Right lung (tissue), 5 donors: Measurements from ENCODE around the gene PPIG. TPM values are rescaled to one million over a fixed set of nuclear protein-coding genes. Genes with fewer than 3 reads are reported as not detected.
"Not testable (repeated sequence)": the region's sequence is repeated elsewhere in the genome, so short reads cannot be mapped to it uniquely, and the experiment has no call there.

Experiments used
- DNase-seq, 2 donors: peaks; one replicate each; pipeline ENCODE4 v3.0.0-alpha.2; 2013
- polyA plus RNA-seq, 5 donors: library from polyadenylated mRNA; unstranded; fragments of 120-200 nt; gene quantifications; one replicate each; pipeline versions ENCODE4 v1.2.1 to v1.2.3, GENCODE V29; 2013; ENCODE audit warnings: inconsistent platforms in 1 of 5, low replicate concordance in 1 of 5; ENCODE audit not compliant: insufficient read length in 5 of 5, insufficient read depth in 1 of 5

PPIG gene
- polyA plus RNA-seq, 5 donors, result 63.2 to 111 (median 94.8) TPM

DNA sequence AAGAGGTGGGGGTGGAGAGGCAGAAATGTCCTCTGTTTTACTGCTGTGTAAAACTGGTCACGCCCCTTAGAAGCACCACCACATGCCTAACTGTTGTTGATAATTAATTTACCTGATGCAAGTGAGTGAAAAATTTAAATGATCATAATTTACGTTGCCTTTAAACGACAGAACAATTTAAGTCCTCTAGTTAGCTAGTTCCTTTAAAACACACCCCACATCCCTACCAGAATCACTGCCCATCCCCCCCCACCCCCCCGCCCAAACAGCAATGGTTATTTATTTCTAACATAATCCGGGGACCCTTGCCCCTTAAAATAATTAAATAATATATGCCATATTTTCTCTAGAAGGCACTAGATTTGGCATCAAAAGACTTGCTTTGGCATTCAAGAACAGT lies 633 bp upstream of the PPIG start:
- no peak for DNase-seq

DNA sequence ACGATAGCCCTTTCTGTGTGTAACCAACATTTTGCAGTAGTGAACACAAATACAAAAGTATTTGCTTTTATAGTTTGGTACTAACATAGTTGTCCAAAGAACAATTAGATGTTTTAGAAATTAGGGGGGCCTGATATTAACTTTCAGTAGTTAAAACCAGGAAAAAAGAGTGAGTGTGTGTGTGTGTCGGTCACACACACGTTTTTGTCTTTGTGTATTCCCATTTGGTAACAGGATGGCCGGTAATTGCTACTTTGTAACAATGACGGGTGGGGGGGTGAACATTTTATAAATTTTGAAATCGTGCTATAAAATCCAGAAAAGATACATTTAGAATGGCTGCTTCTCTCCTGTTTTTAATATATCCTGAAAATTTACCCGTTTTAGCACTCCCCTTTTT lies 1.5 kb downstream of the PPIG start:
- DNase-seq, result no peak

DNA sequence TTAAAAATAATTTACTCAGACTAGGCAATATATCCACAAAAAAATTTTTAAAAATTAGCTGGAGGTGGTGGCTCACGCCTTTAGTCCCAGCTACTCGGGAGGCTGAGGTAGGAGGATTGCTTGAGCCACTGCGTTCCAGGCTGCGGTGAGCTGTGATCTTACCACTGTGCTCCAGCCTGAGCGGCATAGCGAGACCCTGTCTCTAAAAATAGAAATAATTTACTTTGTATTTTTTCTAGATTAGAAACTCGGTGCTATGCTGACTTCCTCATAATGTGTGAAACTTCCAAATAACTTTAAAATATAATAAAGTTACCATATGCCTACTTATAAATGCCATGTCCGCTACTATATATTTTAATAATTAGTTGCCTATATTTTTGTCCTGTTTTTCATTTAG lies 6.7 kb downstream of the PPIG start:
- DNase-seq, result no peak

DNA sequence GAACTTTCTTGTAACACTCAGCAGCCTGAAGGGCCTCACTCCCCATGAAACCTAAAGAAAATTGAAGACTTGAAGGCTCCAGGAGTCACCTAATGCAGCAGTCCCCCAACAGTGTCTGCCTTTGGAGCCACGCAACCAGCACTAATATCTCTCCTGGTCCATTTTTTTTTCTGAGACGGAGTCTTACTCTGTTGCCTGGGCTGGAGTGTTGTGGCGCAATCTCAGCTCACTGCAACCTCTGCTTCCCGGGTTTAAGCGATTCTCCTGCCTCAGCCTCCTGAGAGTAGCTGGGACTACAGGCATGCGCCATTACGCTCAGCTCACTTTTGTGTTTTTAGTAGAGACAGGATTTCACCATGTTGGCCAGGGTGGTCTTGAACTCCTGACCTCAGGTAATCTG lies 12.4 kb downstream of the PPIG start:
- DNase-seq, result not testable (repeated sequence)

DNA sequence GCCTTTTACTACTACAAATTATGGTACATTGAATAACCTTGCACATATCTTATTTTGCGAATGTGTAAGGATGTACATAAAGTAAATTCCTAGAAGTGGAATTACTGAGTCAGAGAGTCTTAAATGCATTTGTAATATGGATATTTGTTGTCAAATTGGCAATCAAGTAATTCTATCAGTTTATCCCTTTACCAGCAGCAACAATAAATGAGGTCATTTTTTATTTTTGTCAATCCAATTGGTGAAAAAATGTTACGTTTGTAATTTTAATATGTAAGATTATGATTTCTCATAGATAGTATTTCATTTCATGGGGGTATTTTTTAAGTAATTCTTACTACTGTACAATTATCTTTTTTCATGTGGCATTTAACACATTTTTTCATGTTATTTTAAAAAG lies 14.8 kb downstream of the PPIG start:
- DNase-seq, result no peak

DNA sequence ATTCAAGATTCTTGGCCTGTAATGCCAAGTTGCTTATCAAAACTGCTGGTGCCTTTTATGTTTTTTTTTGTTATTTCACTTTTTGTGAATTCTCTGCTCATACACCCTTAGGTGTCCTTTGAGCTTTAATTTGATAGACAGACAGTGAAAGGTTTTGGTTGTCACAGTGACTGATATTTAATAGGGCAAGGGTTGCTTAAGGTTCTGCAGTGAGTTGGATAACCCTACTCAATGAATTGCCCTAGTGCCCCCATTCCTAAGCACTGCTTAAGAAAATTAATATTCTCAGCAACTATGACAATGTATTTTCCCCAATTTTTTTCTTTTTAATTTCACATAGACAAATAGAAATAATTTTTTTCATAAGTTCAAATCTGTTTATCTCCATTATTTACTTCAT lies 15.4 kb downstream of the PPIG start:
- DNase-seq, result no peak

DNA sequence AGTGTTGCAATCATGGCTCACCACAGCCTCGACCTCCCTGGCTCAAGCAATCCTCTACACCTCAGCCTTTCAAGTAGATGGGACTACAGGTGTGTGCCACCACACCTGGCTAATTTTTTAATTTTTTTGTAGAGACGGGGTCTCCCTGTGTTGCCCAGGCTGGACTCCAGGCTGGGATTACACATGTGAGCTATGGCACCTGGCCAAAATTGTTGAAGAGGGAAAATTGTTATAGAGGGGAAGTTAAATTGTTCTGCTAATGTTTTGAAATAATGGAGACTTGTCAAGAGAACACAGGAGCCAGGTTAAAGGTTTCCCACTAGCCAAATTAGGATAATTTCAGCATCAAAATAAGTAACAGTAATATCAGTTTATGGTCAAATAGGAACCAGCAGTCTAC lies 25.1 kb downstream of the PPIG start:
- DNase-seq, result no peak

DNA sequence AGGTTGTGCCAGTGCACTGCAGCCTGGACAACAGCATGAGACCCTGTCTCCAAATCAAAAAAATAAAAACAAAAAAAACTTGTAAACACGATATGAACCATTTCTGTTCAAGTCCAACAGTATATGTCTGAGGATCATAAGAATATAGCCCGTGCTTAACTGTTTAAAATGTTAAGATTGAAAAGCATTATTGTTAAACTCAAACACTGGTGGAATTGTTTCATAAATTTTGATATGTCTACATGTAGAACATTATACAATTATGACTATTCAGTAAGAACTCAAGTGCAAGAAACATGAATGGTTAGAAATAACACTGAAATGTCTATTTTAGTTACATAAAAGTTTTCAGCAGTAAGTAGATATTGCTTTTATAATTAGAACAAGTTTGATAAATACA lies 29.7 kb downstream of the PPIG start:
- no peak for DNase-seq

DNA sequence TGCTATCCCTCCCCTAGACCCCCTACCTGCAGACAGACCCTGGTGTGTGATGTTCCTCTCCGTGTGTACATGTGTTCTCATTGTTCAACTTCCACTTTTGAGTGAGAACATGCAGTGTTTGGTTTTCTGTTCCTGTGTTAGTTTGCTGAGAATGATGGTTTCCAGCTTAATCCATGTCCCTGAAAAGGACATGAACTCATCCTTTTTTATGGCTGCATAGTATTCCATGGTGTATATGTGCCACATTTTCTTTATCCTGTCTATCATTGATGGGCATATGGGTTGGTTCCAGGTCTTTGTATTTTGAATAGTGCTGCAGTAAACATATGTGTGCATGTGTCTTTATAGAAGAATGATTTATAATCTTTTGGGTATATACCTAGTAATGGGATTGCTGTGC lies 31.8 kb downstream of the PPIG start:
- not testable (repeated sequence) for DNase-seq

DNA sequence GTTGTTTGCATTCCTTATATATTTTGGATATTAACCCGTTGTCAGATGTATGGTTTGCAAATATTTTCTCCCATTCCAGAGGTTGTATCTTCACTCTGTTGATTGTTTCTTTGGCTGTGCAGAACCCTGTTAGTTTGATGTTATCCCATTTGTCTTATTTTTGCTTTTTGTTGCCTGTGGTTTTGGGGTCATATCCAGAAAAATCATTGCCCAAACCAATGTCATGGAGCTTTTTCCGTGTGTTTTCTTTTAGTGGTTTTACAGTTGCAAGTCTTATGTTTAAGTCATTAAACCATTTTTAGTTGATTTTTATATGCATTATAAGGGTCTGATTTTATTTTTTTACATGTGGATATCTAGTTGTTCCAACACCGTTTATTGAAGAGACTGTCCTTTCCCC lies 35.8 kb downstream of the PPIG start:
- DNase-seq, result no peak

DNA sequence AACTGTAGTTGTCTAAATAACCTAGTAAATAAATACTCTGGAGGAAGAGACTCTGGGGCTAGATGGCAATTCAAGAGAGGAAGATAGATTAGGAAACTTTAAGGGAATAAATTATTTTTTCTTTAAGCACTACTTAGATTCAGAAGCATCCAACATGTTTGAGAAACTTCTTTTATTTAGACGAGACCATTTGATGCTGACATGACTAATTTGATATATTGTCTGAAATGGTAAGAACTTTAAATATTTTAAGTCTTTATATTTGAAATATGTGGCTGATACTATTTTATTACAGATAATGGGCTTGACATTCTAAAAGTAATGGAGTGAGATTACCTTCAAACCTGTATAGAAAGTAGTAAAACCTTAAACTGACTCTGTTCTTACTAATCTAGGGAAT lies 36.4 kb downstream of the PPIG start:
- DNase-seq, result no peak

DNA sequence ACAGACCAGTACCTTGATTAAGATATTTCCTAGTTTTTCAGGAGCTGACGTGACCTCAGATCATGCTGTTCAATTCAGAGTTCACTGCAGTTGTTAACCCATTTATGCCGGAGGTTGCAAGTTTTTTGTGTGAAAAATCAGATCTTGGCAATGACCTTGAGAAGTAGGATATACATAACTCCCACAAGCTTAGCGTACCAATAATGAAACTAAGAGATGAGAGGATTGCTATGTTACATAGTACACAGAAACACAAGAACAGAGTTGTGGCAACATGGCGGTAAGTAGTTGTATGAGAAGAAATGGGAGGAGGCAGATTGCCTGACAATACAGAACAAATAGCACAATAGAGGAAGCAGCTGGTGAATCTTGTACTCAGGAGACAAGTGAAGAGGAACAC lies 39.1 kb downstream of the PPIG start:
- DNase-seq, result no peak

DNA sequence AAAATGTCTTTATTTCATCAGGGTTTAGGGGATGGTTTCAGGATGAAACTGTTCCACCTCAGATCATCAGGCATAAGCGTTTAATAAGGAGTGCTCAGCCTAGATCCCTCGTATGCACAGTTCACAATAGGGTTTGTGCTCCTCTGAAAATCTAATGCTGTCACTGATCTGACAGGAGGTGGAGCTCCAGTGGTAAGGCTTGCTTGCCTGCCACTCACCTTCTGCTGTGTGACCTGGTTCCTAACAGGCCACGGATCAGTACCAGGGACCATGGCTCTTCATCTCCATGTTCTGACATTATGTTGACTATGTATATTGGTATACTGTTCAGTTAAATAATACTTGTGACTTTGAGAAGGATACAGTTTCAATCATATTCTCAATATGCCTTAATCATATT lies 41.6 kb downstream of the PPIG start:
- no peak for DNase-seq

DNA sequence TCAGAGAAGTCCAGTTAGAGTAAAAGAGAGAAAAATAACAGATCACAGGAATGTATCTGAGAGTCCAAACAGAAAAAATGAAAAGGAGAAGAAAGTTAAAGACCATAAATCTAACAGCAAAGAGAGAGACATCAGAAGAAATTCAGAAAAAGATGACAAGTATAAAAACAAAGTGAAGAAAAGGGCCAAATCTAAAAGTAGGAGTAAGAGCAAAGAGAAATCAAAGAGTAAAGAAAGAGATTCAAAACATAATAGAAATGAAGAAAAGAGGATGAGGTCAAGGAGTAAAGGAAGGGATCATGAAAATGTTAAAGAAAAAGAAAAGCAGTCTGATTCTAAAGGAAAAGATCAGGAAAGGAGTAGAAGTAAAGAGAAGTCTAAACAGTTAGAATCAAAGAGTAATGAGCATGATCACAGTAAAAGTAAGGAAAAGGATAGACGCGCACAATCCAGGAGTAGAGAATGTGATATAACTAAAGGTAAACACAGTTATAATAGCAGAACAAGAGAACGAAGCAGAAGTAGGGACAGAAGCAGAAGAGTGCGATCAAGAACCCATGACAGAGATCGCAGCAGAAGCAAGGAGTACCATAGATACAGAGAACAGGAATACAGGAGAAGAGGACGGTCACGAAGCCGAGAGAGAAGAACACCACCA lies 52.4 kb downstream of the PPIG start:
- no peak for DNase-seq

DNA sequence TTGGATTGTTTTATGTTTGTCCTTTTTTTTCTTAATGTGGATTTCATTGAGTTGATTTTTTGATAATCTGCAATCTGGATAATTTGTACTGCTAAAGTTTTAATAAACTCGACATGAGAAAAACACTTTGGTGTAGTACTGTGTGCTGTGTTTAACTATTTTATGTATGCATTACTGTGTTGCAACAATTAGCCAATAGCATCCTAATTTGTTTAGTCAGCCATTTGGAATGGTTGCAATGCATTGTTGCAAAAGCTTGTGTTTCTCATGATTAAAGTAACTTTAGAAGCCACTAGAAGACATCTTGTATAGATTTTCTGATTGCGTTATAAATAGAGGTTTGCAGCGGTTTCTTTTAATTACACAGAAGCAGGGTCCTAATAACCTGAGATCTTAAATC lies 53.5 kb downstream of the PPIG start:
- no peak for DNase-seq

DNA sequence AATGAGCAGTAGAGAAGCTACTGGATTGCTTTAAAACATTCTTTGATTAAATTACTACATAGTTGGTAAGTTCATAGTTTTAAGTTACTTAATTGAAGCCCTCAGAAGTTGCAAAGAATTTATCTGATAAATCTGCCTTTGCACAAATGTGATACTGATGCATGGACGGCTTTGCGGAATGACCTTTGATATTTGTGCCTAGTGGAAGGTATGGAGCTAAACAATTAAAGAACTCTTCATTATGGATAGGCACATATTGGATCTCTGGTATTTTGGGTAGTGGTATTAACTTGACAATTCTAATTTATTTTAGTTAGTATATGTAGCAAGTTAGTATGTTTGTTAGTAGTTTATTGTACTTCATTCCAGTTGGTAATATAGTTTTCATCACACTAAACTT lies 56.0 kb downstream of the PPIG start:
- DNase-seq, result no peak

DNA sequence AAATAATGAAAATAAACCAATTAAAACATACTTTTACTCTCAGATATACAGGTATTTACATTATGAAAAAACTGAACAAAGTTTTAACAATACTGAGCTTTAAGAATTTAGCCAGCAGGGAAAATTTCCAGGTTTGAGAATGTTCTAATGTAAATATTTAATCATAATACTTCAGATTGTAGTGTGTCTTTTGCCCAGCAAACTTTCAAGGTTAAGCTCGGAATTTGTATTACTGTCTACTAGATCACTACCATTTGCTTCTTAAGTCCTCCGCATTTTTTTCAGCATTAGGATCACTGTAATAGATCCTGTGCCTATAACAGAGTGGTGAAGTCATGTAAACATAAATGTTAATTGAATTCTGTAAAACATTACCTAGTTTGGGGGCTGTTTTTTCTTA lies 57.3 kb downstream of the PPIG start:
- peak in 1 of 2 donors; percentile 5 for DNase-seq

DNA sequence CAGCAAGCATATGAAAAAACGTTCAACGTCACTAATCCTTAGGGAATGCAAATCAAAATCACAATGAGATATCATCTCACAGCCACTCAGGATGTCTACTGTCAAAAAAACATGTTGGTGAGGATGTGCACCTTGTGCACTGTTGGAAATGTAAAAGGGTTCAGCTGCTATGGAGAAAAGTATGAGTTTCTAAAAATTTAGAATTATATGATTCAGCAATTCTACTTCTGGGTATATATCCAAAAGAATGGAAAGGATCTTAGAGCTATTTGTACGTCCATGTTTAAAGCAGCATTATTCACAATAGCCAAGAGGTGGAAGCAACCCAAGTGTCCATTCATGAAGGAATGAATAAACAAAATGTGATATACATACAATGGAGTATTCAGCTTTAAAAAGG lies 60.0 kb downstream of the PPIG start:
- no peak for DNase-seq

DNA sequence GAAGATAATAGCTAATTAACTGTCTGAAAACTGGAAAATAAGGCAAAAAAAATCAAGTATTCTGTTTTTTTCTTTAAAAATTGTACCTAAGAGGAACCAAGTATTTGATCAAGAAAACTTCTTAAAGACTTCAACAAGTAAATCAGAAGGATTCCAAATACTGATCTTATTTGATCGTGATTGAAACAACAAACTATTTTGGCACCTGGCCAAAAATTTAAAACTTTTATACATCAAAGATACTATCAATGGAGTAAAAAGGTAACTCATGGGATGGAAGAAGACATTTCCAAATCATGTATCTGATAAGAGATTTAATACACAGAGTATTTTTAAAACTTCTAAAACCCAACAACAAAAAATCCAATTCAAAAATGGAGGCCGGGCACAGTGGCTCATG lies 63.3 kb downstream of the PPIG start:
- no peak for DNase-seq

DNA sequence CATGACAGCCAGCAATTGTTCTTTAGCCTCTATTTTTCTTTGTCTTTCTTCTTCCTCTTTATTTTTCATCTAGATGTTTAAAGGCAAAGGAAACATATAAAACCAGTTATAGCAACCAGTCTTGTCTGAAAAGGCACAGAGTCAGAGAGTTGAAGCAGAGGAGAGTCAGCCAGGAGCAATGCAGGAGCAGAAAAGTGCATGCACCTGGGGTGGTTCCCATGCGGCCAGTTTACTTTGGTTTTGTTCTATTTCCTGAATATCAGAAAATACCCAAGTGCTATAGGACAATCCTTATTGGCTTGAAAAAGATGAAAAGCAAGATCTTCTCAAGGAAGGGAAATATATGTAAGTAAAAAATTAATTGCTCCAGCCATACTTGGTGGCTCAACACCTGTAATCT lies 65.1 kb downstream of the PPIG start:
- no peak for DNase-seq

DNA sequence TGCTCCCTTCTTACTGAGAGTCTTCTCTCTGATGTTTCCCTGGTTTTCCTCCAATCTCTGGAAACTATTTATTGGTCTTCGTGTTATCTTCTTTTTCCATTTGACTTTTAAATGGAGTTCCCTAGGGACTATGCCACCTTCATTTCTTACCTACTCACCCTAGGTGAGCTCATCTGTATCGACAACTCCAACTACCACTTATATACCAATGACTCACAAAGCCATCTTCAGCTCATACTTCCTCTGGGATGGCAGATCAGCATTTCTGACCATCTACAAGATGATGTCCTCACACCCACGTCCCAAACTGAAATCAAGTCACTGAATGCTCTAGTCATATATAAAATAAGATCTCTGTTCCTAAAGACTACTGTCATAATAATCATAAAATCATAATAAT lies 69.5 kb downstream of the PPIG start:
- DNase-seq, result no peak

DNA sequence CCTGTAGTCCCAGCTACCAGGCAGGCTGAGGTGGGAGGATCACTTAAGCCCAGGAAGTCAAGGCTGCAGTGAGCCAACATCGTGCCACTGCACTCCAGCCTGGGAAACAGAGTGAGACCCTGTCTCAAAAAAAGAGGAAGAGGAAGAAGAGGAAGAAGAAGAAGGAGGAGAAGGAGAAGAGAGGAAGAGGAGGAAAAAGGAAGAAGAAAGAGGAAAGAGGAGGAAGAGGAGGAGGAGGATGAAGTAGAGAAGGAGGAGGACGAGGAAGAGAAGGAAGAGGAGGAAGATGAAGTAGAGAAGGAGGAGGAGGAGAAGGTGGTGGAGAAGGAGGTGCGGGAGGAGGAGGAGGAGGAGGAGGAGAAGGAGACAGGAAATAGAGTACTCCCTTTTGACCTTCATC lies 72.0 kb downstream of the PPIG start:
- no peak for DNase-seq

DNA sequence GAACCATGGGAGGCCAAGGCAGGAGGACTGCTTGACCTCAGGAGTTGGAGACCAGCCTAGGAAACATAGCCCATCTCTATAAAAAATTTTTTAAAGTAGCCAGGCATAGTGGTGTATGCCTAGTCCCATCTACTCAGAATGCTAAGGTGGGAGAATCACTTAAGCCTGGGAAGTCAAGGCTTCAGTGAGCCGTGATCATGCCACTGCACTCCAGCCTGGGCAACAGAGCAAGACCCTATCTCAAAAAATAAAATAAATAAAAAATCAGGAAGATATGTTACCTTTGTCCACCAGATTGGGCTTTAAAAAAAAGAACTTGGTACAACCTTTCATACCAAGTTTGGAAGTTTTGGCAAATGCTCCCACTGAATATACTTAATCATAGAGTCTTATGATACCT lies 74.7 kb downstream of the PPIG start:
- DNase-seq, result no peak

DNA sequence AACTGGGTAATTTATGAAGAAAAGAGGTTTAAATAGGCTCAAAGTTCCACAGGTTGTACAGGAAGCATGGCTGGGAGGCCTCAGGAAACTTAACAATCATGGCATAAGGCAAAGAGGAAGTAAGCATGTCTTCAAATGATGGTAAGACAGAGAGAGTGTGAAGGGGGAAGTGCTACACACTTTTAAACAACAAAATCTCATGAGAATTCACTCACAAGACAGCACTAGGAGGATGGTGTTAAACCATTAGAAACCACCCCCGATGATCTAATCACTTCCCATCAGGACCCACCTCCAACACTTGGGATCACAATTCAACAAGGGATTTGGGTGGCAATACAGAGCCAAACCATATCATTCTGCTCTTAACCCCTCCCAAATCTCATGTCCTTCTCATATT lies 75.2 kb downstream of the PPIG start:
- DNase-seq, result no peak

DNA sequence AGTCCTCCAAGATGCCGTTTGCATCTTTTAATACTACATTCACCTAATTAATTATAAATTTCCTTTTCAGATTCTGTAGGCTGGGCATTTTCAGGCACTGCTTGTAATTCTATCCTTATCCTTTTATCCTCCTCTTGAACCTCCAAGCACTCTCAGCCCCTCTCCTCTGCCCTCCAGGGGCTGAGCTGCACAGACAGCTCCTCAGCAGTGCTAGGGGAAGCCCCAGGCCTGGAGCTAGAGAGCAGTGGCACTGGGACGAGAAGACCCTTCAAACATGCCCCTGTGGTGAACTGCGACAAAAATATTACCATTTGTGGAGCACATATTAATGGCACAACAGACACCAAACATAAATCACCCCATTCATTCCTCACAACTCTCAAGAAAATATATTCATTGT lies 77.1 kb downstream of the PPIG start:
- no peak for DNase-seq
